Mammary epithelial cell (primary cell): Measurements from ENCODE around the gene DCLK2.

Experiments used
- CTCF ChIP-seq, 2 donors: IDR thresholded peaks in 1 of 2; conservative IDR thresholded peaks in 1 of 2; 2 replicates each; pipeline ENCODE4 v1.5.1; 2011 to 2012; ENCODE audit warnings: inconsistent platforms in 2 of 2, low read length in 2 of 2, mild to moderate bottlenecking in 2 of 2, control low read depth in 1 of 2, low read depth in 1 of 2; ENCODE audit not compliant: insufficient read depth in 1 of 2; ENCODE audit errors: extremely low read depth in 1 of 2
- EZH2 ChIP-seq: IDR thresholded peaks from 2 replicates; pipeline ENCODE4 v1.6.1; 2012; ENCODE audit warnings: low read length, inconsistent platforms, borderline replicate concordance

GRCh38 chr4:150160473-150160872 is 82.2 kb downstream of the DCLK2 start:
- TF ChIP-seq CTCF (conservative IDR thresholded peaks at IDR 0.05 in 1 of 2, IDR thresholded peaks at IDR 0.05 in 1 of 2; ENCODE audit: extremely low read depth in 1 of 2, insufficient read depth in 1 of 2, low read depth in 1 of 2, low read length in 2 of 2) (no peak), EZH2 (no peak)
